ENCODE results near the gene TNFAIP8L2. TPM values are rescaled to one million over a fixed set of nuclear protein-coding genes. Genes with fewer than 3 reads are reported as not detected.

Gene TNFAIP8L2
- polyA plus RNA-seq, 2 of the 4 experiments (the other 2 are of a cell fraction), result not detected

DNA sequence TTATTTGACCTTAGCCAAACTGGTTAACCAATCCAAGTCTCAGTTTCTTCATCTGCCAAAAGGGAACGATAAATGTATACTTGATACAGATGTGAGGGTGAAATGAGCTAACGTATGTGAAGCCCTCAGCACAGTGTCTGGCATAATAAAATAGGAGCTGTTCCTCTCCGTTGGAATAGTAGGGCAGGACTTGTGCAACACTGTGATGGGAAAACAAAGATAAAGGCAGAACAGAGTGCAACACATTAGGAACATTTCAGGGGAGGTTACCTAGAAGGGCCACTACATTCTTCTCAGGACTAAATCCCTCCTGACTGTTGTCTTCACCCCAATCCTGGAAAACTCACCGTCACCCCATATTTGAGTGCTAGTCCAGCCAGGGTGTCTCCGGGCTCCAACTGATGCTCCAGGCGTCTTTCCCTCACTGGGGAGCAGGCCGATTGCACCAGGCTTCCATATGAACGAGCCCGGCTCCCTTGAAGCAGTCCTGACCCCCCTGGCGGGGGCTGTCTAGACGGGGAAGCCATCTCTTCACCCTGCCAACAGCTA is 8.4 kb downstream of the TNFAIP8L2 start:
- Histone ChIP-seq H3K4me2 (peak overlapping the region; percentile 98), H3K4me1 (peaks cover 14% of the 10 kb centered on the region; the same call in 2 of the 3 replicates), H3K9me3 (no peaks in the 10 kb centered on the region), H3K4me3 (peak overlapping the region; percentile 75), H3K27ac (peak overlapping the region; percentile 86 to 91)
- ChIA-PET CTCF (interaction anchor here (0.5 to 3.1 kb wide), 5 partner anchors 8 to 270 kb away, joined by 3 to 10 read pairs (median 4); partner anchors contain the start of gene TNFAIP8L2), POLR2A (interaction anchor here (2.1 kb wide), 1 partner anchor 25 kb away, joined by 12 read pairs; the partner anchor contains the start of gene VPS72)
- TF ChIP-seq, protein P1, sequence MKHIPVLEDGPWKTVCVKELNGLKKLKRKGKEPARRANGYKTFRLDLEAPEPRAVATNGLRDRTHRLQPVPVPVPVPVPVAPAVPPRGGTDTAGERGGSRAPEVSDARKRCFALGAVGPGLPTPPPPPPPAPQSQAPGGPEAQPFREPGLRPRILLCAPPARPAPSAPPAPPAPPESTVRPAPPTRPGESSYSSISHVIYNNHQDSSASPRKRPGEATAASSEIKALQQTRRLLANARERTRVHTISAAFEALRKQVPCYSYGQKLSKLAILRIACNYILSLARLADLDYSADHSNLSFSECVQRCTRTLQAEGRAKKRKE (CRISPR knock-in tag; IDR thresholded peaks at IDR 0.05; ENCODE audit: low read depth), result no peak
- TF ChIP-seq ZSCAN20 (CRISPR knock-in tag; IDR thresholded peaks at IDR 0.05) (no peak), GATA3 (IDR thresholded peaks at IDR 0.05; ENCODE audit: borderline replicate concordance) (no peak), KDM1A (IDR thresholded peaks at IDR 0.05; ENCODE audit: low read depth) (no peak), HOXB5 (CRISPR knock-in tag; IDR thresholded peaks at IDR 0.05) (no peak), SREBF2 (IDR thresholded peaks at IDR 0.05) (no peak), JUNB (IDR thresholded peaks at IDR 0.05) (no peak), RNF2 (IDR thresholded peaks at IDR 0.05; ENCODE audit: borderline replicate concordance, low read depth) (no peak), POLR2AphosphoS2 (conservative IDR thresholded peaks at IDR 0.05; ENCODE audit: low read length) (no peak), NPAS2 (CRISPR knock-in tag; IDR thresholded peaks at IDR 0.05; ENCODE audit: borderline replicate concordance) (no peak), TP53 (CRISPR knock-in tag; IDR thresholded peaks at IDR 0.05) (no peak), EP300 (IDR thresholded peaks at IDR 0.05) (no peak), EHMT2 (IDR thresholded peaks at IDR 0.05; ENCODE audit: low read depth) (no peak), CEBPB (IDR thresholded peaks at IDR 0.05) (no peak)
- TF ChIP-seq, protein P2, sequence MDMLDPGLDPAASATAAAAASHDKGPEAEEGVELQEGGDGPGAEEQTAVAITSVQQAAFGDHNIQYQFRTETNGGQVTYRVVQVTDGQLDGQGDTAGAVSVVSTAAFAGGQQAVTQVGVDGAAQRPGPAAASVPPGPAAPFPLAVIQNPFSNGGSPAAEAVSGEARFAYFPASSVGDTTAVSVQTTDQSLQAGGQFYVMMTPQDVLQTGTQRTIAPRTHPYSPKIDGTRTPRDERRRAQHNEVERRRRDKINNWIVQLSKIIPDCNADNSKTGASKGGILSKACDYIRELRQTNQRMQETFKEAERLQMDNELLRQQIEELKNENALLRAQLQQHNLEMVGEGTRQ (IDR thresholded peaks at IDR 0.05), result no peak
- TF ChIP-seq, protein P3, sequence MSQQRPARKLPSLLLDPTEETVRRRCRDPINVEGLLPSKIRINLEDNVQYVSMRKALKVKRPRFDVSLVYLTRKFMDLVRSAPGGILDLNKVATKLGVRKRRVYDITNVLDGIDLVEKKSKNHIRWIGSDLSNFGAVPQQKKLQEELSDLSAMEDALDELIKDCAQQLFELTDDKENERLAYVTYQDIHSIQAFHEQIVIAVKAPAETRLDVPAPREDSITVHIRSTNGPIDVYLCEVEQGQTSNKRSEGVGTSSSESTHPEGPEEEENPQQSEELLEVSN (IDR thresholded peaks at IDR 0.05; ENCODE audit: borderline replicate concordance, low read depth), result no peak
- no peak for DNase-seq (ENCODE audit: low read depth in 1 of 2, low spot score in 1 of 2)
- 61% methylated on average over 11 of the region's 11 CpGs for WGBS (ENCODE audit: missing lambda C conversion rate)
- FAIRE-seq, result no peak
- ATAC-seq, result peak in 1 of 2 experiments; percentile 14; a peak in 1 of 6 replicates

DNA sequence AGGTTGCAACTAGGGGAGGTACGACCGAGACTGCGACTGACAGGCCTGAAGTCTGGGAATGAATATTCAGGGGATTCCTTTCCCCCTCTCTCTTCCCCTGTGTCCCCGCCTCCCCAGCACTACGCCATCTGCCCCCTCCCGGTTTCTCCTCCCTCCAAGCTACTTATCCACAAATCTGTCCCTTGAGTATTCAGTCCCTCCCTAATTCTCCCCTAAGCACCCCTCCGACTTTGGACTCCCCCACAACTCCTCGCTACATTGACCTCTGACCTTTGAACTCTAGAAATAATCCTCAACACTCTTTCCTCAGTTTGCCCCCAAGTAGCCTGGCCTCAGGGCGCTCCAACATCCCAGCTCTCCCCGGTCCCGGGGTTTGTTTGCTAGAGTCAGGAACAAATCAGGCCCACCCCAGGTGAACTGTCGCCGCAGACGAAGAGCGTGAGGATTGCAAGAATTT is 8.9 kb downstream of the TNFAIP8L2 start:
- WGBS (ENCODE audit: missing lambda C conversion rate), result 6% methylated on average over 15 of the region's 15 CpGs
- TF ChIP-seq HDAC2 (IDR thresholded peaks at IDR 0.05) (no peak), PHF8 (IDR thresholded peaks at IDR 0.05; ENCODE audit: borderline replicate concordance, low read depth) (peak; percentile 93)
- TF ChIP-seq, protein P4, sequence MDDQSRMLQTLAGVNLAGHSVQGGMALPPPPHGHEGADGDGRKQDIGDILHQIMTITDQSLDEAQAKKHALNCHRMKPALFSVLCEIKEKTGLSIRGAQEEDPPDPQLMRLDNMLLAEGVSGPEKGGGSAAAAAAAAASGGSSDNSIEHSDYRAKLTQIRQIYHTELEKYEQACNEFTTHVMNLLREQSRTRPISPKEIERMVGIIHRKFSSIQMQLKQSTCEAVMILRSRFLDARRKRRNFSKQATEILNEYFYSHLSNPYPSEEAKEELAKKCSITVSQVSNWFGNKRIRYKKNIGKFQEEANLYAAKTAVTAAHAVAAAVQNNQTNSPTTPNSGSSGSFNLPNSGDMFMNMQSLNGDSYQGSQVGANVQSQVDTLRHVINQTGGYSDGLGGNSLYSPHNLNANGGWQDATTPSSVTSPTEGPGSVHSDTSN (IDR thresholded peaks at IDR 0.05), result no peak
- POLR2A ChIA-PET, result interaction anchor here (2.1 kb wide), 1 partner anchor 24 kb away, joined by 12 read pairs; the partner anchor contains the start of gene VPS72
- ATAC-seq (peak; percentile 12 to 57; a peak in 5 of 6 replicates), DNase-seq (ENCODE audit: low read depth in 1 of 2, low spot score in 1 of 2) (peak; percentile 18 to 44), FAIRE-seq (no peak)
- Histone ChIP-seq H3K9me3 (no peaks in the 10 kb centered on the region), H3K4me2 (peak overlapping the region; percentile 98), H3K4me3 (peak overlapping the region; percentile 75), H3K4me1 (peaks cover 14% of the 10 kb centered on the region; the same call in 2 of the 3 replicates), H3K27ac (peak overlapping the region; percentile 86 to 91)
- CTCF ChIA-PET, result interaction anchor here (0.7 to 3.1 kb wide), 4 partner anchors 9 to 141 kb away, joined by 3 to 10 read pairs (median 4); partner anchors contain the start of gene TNFAIP8L2

Data from A549 (cell line).